ENCODE results near the gene SLC6A16. TPM values are rescaled to one million over a fixed set of nuclear protein-coding genes. Genes with fewer than 3 reads are reported as not detected.
A peak's percentile ranks its signal among the peaks of the same experiment; 100 is the strongest.
"Not testable (repeated sequence)": the region's sequence is repeated elsewhere in the genome, so short reads cannot be mapped to it uniquely, and the experiment has no call there.

Gene SLC6A16
- total and polyA plus RNA-seq, 10 donors, result 2.1 to 6.9 (median 3.9) TPM

DNA sequence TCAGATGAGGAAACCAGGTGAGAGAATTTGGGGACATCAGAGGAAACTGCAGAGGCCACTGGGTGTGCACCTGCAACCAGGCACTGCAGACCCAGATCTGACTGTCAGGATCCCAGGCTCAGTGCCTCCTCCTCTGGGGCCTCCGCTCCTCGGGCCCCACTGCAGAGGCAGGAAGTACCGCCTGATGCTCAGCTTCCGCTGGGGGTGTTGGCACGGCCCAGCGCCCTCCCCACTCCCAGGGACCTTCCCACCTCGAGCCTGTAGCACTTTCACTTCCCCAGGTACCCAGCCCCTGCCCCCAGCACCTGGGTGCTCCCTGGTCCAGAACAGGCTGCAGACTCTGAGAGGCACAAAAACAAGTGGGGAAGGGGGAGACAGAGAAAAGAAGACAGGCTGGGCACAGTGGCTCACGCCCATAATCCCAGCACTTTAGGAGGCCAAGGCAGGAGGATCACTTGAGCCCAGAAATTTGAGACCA is 8.9 kb upstream of the SLC6A16 start:
- intact Hi-C loops (cut with DNase I; ENCODE audit: low total_unique reads), result no loop called here
- WGBS, 5 donors, result 8 to 25% (median 16%) methylated on average over 6 to 8 of the region's 8 CpGs
- no peaks in the 10 kb centered on the region for H3K9me3 ChIP-seq
- H3K27ac ChIP-seq, result peak overlapping the region; percentile 61 to 95 (median 88)
- DNase-seq, result peak; percentile 97
- TF ChIP-seq POLR2A (IDR thresholded peaks at IDR 0.05) (peak in 1 of 3 donors; percentile 18), POLR2AphosphoS5 (IDR thresholded peaks at IDR 0.05) (peak; percentile 95 to 96 (median 96))
- TF ChIP-seq, protein P1, sequence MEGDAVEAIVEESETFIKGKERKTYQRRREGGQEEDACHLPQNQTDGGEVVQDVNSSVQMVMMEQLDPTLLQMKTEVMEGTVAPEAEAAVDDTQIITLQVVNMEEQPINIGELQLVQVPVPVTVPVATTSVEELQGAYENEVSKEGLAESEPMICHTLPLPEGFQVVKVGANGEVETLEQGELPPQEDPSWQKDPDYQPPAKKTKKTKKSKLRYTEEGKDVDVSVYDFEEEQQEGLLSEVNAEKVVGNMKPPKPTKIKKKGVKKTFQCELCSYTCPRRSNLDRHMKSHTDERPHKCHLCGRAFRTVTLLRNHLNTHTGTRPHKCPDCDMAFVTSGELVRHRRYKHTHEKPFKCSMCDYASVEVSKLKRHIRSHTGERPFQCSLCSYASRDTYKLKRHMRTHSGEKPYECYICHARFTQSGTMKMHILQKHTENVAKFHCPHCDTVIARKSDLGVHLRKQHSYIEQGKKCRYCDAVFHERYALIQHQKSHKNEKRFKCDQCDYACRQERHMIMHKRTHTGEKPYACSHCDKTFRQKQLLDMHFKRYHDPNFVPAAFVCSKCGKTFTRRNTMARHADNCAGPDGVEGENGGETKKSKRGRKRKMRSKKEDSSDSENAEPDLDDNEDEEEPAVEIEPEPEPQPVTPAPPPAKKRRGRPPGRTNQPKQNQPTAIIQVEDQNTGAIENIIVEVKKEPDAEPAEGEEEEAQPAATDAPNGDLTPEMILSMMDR (IDR thresholded peaks at IDR 0.05 in 8 of 11, conservative IDR thresholded peaks at IDR 0.05 in 3 of 11), result peak in 2 of 11 experiments; percentile 15 to 16
- no peaks in the 10 kb centered on the region for H3K27me3 ChIP-seq (replicated peaks in 1 of 7)
- peaks cover 0 to 42% (median 12%) of the 10 kb centered on the region in 6 donors for H3K36me3 ChIP-seq
- H3K4me3 ChIP-seq, result peak overlapping the region in 5 of 8 donors; percentile 59 to 79 (median 69)
- H3K4me1 ChIP-seq, result peaks cover 9 to 97% (median 92%) of the 10 kb centered on the region in 6 donors

DNA sequence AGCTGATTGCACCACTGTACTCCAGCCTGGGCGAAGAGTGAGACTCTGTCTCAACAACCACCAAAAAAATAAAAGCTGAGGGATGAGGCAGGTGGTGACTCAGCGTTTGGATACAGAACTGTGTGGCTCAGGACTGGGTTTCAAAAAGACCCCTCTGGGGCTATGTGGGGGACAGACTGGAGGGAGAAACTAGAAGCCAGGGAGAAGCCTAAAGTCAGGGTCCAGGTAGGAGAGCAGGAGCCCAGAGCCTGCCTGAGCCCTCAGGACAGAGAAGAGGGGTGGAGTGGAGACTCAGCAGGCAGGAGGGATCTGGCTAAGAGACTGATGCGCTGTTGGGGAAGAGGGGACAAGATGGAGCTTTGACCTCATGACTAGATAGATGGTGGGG is 8.4 kb upstream of the SLC6A16 start:
- TF ChIP-seq POLR2AphosphoS5 (IDR thresholded peaks at IDR 0.05) (no peak), POLR2A (IDR thresholded peaks at IDR 0.05) (no peak)
- TF ChIP-seq, protein P1 (IDR thresholded peaks at IDR 0.05 in 8 of 11, conservative IDR thresholded peaks at IDR 0.05 in 3 of 11), result no peak
- Histone ChIP-seq H3K27ac (peak overlapping the region; percentile 61 to 95 (median 88)), H3K4me3 (peak overlapping the region in 3 of 8 donors; percentile 69 to 79 (median 77)), H3K9me3 (no peaks in the 10 kb centered on the region), H3K4me1 (peaks cover 7 to 97% (median 91%) of the 10 kb centered on the region in 6 donors), H3K36me3 (peaks cover 0 to 38% (median 7%) of the 10 kb centered on the region in 6 donors), H3K27me3 (replicated peaks in 1 of 7) (no peaks in the 10 kb centered on the region)
- intact Hi-C loops (cut with DNase I; ENCODE audit: low total_unique reads), result no loop called here
- no peak for DNase-seq
- WGBS, 5 donors, result 39 to 45% (median 44%) methylated on average over 3 of the region's 3 CpGs

DNA sequence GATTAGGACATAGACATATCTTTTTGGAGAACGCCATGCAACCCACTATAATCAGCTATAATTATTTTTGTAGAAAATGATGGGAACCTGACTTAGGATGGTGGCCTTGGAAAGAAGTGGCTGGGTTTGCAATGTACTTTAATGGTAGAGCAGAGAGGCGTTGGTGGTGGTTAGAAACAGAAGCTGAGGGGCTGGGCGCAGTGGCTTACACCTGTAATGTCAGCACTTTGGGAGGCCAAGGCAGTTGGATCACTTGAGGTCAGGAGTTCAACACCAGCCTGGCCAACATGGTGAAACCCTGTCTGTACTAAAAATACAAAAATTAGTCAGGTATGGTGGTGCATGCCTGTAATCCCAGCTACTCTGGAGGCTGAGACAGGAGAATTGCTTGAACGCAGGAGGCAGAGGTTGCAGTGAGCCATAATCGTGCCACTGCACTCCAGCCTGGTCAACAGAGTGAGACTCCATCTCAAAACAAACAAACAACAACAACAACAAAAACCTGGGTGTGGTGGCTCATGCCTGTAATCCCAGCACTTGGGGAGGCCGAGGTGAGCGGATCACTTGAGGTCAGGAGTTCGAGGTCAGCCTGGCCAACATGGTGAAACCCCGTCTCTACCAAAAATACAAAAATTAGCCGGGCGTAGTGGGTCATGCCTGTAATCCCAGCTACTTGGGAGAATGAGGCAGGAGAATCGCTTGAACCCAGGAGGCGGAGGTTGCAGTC is 7.9 kb upstream of the SLC6A16 start:
- not testable (repeated sequence) for H3K9me3 ChIP-seq
- WGBS, 5 donors, result 74 to 89% (median 76%) methylated on average over 13 of the region's 13 CpGs

DNA sequence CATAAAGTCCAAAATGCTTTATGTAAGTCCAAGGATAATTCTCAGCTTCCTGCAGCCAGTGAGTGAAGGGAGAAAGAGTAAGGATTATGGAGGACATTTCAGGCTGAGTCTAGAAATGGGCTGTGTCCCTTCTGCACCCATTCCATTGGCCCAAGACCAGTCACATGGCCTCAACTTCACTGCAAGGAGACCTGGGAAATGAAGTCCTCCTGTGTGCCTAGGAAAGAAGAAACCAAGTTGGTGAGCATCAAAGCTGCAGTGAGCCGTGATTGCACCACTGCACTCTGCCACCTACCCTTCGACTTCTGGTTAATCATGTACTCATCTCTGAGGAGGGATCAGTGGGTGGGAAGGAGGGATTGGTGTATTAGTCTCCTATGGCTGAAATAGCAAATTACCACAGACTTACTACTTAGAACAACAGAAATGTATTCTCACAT is 6.6 kb upstream of the SLC6A16 start:
- Histone ChIP-seq H3K4me1 (peaks cover 6 to 97% (median 89%) of the 10 kb centered on the region in 6 donors), H3K4me3 (peak overlapping the region in 1 of 8 donors; percentile 18), H3K27ac (peak overlapping the region in 6 of 8 donors; percentile 6 to 95 (median 88)), H3K27me3 (replicated peaks in 1 of 7) (no peaks in the 10 kb centered on the region), H3K36me3 (peaks cover 0 to 20% (median 0%) of the 10 kb centered on the region in 6 donors), H3K9me3 (no peaks in the 10 kb centered on the region)
- DNase-seq, result peak; percentile 91
- 25 to 35% (median 26%) methylated on average over 2 of the region's 2 CpGs for WGBS, 5 donors
- TF ChIP-seq, protein P1 (IDR thresholded peaks at IDR 0.05 in 8 of 11, conservative IDR thresholded peaks at IDR 0.05 in 3 of 11), result no peak
- TF ChIP-seq POLR2AphosphoS5 (IDR thresholded peaks at IDR 0.05), result no peak
- TF ChIP-seq POLR2A (IDR thresholded peaks at IDR 0.05), result no peak
- intact Hi-C loops (cut with DNase I; ENCODE audit: low total_unique reads), result no loop called here

More for the DNA sequence above, 7.9 kb upstream of the SLC6A16 start:
- peaks cover 0 to 32% (median 2%) of the 10 kb centered on the region in 6 donors for H3K36me3 ChIP-seq
- H3K27ac ChIP-seq, result peak overlapping the region; percentile 61 to 95 (median 88)
- DNase-seq; H3K27me3 ChIP-seq (replicated peaks in 1 of 7); H3K4me3 ChIP-seq; intact Hi-C loops (cut with DNase I; ENCODE audit: low total_unique reads): not testable (repeated sequence)
- peaks cover 6 to 97% (median 90%) of the 10 kb centered on the region in 6 donors for H3K4me1 ChIP-seq

DNA sequence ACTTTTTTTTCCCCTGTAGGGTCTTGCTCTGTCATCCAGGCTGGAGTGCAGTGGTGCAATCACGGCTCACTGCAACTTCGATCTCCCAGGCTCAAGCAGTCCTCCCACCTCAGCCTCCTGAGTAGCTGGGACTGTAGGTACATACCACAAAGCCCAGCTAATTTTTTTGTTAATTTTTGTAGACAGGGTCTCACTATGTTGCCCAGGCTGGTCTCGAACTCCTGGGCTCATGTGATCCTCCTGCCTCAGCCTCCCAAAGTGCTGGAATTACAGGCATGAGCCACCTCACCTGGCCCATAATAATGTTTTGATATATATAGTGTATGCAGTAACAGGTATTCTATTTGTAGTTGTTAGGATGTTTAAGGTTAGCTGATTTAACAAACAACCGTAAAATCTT is 6.2 kb upstream of the SLC6A16 start:
- H3K36me3 ChIP-seq, result peaks cover 0 to 19% (median 0%) of the 10 kb centered on the region in 6 donors
- H3K27me3 ChIP-seq (replicated peaks in 1 of 7); DNase-seq; H3K9me3 ChIP-seq; intact Hi-C loops (cut with DNase I; ENCODE audit: low total_unique reads): not testable (repeated sequence)
- H3K4me3 ChIP-seq, result peak overlapping the region in 1 of 8 donors; percentile 18
- 82 to 93% (median 85%) methylated on average over 4 of the region's 4 CpGs for WGBS, 5 donors
- peaks cover 6 to 97% (median 89%) of the 10 kb centered on the region in 6 donors for H3K4me1 ChIP-seq
- H3K27ac ChIP-seq, result peak overlapping the region in 5 of 8 donors; percentile 20 to 95 (median 89)

Measured in spleen (tissue), 11 donors.